ENCODE data around the gene PODN.

PODN gene

DNA sequence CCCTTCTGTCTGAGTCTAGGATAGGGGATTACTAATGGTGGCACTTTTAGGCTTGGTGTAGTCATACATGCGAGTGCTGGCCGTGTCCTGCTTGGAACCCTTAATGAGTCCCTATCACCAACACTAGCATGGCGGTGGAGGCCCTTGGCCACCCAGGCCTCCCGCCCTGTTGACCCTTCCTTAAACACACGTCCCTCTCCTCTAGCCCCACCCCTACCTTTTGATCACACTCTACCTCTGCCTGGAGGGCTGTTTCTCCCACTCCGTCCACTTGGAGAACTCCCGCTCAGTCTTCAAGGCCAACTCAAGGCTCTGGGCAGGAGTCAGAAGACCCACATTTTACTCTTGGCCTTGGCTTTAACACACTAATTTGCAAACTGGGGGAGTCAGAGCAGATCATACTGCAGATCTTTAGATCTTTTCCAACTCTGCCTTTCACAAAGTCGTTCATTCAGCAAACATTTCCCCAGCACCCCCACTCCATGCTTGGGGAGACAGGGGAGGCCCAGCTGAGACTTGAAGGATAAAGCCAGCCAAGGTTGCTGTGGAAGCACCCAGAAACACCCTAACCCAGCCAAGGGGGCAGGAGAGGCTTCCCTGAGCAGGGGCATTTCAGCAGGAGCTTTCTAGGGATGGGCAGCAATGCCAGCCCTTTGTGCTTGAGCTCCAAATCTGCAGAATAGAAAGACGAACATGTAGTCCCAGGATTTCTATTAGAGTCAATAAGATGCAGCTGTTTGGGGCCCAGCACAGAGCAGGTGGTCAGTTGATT, 1.9 kb downstream of the PODN start:
- DNase-seq (ENCODE audit: insufficient read length, low spot score) = no peak
- no peak for TF ChIP-seq CTCF (IDR thresholded peaks at IDR 0.05; ENCODE audit: insufficient read depth, missing control alignments)
- no peak for FAIRE-seq

DNA sequence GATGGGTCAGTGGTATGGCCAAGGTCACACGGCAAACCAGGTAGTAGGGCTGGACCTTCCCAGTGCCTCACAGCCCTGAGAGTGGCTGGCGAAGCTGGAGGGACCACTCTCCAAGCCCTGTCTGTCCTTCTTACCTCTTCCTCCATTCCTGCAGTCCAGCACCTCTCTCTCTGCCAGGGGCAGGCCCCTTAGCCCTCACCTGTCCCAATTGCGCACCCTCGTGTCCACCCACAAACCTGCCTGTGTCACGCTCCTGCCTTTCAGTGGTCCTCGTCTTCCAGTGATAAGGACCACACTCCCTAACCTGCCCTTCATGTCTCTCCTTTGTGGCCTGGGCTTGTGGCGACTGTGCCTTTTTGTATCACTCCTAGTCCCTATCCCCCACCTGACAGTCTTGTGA, 3.4 kb downstream of the PODN start:
- FAIRE-seq (no peak), DNase-seq (ENCODE audit: insufficient read length, low spot score) (no peak)
- no peak for TF ChIP-seq CTCF (IDR thresholded peaks at IDR 0.05; ENCODE audit: insufficient read depth, missing control alignments)

GRCh38 chr1:53066488-53066887, 4.5 kb downstream of the PODN start:
- no peak for TF ChIP-seq CTCF (IDR thresholded peaks at IDR 0.05; ENCODE audit: insufficient read depth, missing control alignments)
- no peak for DNase-seq (ENCODE audit: insufficient read length, low spot score)
- FAIRE-seq = no peak

DNA sequence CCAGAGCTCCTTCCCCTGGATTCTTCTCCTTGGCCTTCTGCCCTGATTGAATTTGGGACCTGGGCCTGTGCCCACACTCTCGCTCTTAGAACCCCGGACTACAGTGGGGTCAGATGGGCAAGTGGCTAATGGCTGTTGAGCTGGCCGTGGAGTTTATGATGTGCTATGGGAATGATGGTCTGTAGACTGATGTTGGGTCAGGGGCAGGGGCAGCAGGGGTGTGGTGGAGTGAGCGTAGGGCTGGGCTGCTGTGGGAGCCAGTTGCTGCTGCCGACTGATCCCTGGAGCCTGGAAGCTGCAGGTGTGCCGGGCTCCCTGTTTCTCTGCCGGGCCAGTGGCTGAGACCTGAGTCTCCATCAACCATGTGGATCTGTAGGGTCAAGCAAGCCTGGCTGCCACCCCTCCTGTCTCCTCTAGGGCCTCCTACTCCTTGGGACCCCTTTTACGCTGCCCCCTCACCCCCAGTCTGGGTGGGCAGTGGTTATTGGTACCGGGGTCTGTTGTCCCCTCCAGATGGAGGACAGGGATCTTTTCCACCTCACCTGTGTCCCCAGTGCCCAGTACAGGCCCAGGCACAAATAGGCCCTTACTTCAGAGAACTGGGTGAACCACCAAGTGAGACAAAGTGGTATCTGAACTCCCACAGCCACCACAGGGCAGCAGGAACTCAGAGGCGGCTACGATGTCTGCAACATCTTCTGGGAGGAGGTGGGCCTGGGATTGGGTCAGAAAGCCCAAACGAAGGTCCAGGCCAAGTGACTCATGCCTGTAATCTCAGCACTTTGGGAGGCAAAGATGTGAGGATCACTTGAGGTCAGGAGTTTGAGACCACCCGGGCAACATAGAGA, 5.1 kb downstream of the PODN start:
- TF ChIP-seq CTCF (IDR thresholded peaks at IDR 0.05; ENCODE audit: insufficient read depth, missing control alignments) = no peak
- DNase-seq (ENCODE audit: insufficient read length, low spot score) = no peak
- no peak for FAIRE-seq

- no peak for TF ChIP-seq CTCF (IDR thresholded peaks at IDR 0.05; ENCODE audit: insufficient read depth, missing control alignments)
- DNase-seq (ENCODE audit: insufficient read length, low spot score) (peak; percentile 7), FAIRE-seq (no peak)
Measured at GRCh38 chr1:53067886-53068285, 5.9 kb downstream of the PODN start.

DNA sequence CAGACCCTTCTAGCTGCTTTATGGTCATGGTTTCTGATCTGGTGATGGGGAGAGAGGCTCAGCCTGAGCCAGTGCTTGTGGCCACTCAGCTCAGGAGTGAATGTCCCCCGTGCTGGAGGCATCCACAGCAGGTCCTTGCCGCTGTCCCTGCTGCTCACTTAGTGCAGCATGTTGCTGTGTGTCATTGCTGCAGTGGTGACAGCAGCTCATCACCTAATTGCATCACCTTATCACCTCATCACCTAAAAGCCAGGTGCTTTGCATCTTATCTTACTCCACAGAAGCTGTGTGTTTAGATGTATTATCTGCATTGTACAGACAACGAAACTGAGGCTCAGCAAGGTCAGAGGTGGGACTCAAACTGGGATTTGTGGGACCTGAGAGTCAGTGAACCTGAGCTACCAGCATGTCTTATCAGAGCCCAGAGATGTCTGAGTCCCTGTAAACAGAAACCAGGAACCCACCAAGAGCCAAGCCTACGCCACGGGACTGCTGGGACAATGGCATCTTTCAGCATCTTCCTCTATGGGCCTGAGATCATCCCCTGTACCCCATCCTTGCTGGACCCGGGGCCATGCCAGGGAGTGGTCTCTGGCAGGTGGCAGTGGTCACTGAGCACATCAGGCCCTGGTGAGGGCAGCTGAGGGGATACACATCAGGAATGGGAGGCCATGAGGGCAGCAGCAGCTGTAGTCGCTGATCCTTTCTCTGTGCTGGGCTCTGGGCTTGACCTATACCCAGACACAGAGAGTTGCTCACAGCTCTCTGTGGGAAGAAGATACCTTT, 6.5 kb downstream of the PODN start:
- DNase-seq (ENCODE audit: insufficient read length, low spot score) (peak; percentile 8), FAIRE-seq (no peak)
- no peak for TF ChIP-seq CTCF (IDR thresholded peaks at IDR 0.05; ENCODE audit: insufficient read depth, missing control alignments)
